GM19468 (cell line): ENCODE measurements around the gene NTM.
"Not testable (repeated sequence)": the region's sequence is repeated elsewhere in the genome, so short reads cannot be mapped to it uniquely, and the experiment has no call there.

ENCODE experiments used
- ATAC-seq: cut with Tn5 transposase; IDR thresholded peaks from one replicate; pipeline ENCODE4 v1.9.1; 2021; ENCODE audit warnings: mild to moderate bottlenecking, moderate library complexity, moderate number of reproducible peaks; ENCODE audit not compliant: unreplicated experiment; ENCODE audit errors: extremely low read depth

Gene NTM

GRCh38 chr11:131486937-131487635 is 116.7 kb downstream of the NTM start:
- no peak for ATAC-seq

GRCh38 chr11:131488238-131488637 is 117.8 kb downstream of the NTM start:
- ATAC-seq: no peak

- ATAC-seq: no peak
These were observed 121.1 kb downstream of the NTM start for GRCh38 chr11:131491503-131491902.

GRCh38 chr11:131495423-131495822 is 125.0 kb downstream of the NTM start:
- no peak for ATAC-seq

GRCh38 chr11:131497686-131498085 is 127.3 kb downstream of the NTM start:
- not testable (repeated sequence) for ATAC-seq

- no peak for ATAC-seq
These were observed 128.3 kb downstream of the NTM start for GRCh38 chr11:131498631-131499160.

GRCh38 chr11:131499199-131499598 is 128.8 kb downstream of the NTM start:
- ATAC-seq: no peak

- no peak for ATAC-seq
These were observed 132.6 kb downstream of the NTM start for GRCh38 chr11:131503017-131503416.

- ATAC-seq: no peak
These were observed 134.0 kb downstream of the NTM start for GRCh38 chr11:131504199-131504949.

- no peak for ATAC-seq
These were observed 135.9 kb downstream of the NTM start for GRCh38 chr11:131506348-131506747.

- ATAC-seq: no peak
These were observed 140.2 kb downstream of the NTM start for GRCh38 chr11:131510662-131511061.

- ATAC-seq: no peak
These were observed 141.4 kb downstream of the NTM start for GRCh38 chr11:131511794-131512193.

- no peak for ATAC-seq
These were observed 141.8 kb downstream of the NTM start for GRCh38 chr11:131512228-131512627.

GRCh38 chr11:131514062-131514461 is 143.6 kb downstream of the NTM start:
- ATAC-seq: no peak

- no peak for ATAC-seq
These were observed 148.0 kb downstream of the NTM start for GRCh38 chr11:131518305-131518838.

- ATAC-seq: no peak
These were observed 152.4 kb downstream of the NTM start for GRCh38 chr11:131522851-131523250.

GRCh38 chr11:131530407-131530806 is 160.0 kb downstream of the NTM start:
- no peak for ATAC-seq

GRCh38 chr11:131533149-131533548 is 162.7 kb downstream of the NTM start:
- no peak for ATAC-seq

GRCh38 chr11:131533998-131534397 is 163.6 kb downstream of the NTM start:
- no peak for ATAC-seq

- no peak for ATAC-seq
These were observed 164.2 kb downstream of the NTM start for GRCh38 chr11:131534611-131535010.

- ATAC-seq: no peak
These were observed 165.7 kb downstream of the NTM start for GRCh38 chr11:131536159-131536558.
